A549 (cell line): Measurements from ENCODE around the gene TAS1R3.

Experiments used
- EHMT2 ChIP-seq: fragments of 200-600 bp; sonication (generic); IDR thresholded peaks from 2 replicates; pipeline ENCODE4 v1.6.1; 2016; ENCODE audit warnings: antibody characterized with exemption, low read depth, mild to moderate bottlenecking, moderate library complexity
- EP300 ChIP-seq, 2 experiments: fragments of >200 bp; sonication (Bioruptor Twin); formaldehyde crosslinking; IDR thresholded peaks; 2 replicates in 1 of 2; 3 replicates in 1 of 2; pipeline ENCODE4 v1.6.1; 2016 to 2017
- GATA3 ChIP-seq: IDR thresholded peaks from 2 replicates; pipeline ENCODE4 v1.6.1; 2012; ENCODE audit warnings: borderline replicate concordance
- POLR2A ChIP-seq: IDR thresholded peaks from 2 replicates; pipeline ENCODE4 v1.6.1; 2012; ENCODE audit warnings: mild to moderate bottlenecking, low read length
- RAD21 ChIP-seq, 2 experiments: fragments of >200 bp in 1 of 2; sonication (Bioruptor Twin) in 1 of 2; formaldehyde crosslinking in 1 of 2; IDR thresholded peaks in 1 of 2; conservative IDR thresholded peaks in 1 of 2; 2 replicates in 1 of 2; 3 replicates in 1 of 2; pipeline ENCODE4 v1.6.1; 2012 to 2018; ENCODE audit warnings: inconsistent platforms in 1 of 2
- TF ChIP-seq, protein P1 (sequence below): fragments of >200 bp; sonication (Bioruptor Twin); formaldehyde crosslinking; IDR thresholded peaks from 3 replicates; pipeline ENCODE4 v1.5.1; 2016

DNA sequence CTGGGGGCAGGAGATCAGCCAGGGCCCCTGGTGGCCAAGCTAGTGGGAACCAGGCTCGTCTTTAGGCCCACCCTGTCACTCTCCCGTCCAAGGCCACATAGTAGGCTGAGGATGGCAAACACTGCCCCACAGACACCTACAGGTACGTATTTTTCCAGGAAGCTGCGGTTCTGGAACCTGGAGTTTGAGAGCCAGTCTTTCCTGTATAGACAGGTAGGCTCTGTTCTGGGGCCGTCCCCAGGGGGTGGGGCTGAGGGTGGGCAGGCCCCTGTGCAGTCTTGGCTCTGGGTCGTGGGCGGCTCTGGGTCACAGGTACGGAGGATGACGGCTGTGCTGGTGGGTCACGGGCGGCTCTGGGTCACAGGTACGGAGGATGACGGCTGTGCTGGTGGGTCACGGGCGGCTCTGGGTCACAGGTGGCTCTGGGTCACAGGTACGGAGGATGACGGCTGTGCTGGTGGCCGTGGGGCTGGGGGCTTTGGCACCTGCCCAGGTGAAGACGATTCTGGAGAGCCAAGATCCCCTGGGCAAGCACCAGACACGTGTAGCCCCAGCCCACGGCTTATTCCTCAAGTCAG is 20.5 kb upstream of the TAS1R3 start:
- TF ChIP-seq, protein P1, sequence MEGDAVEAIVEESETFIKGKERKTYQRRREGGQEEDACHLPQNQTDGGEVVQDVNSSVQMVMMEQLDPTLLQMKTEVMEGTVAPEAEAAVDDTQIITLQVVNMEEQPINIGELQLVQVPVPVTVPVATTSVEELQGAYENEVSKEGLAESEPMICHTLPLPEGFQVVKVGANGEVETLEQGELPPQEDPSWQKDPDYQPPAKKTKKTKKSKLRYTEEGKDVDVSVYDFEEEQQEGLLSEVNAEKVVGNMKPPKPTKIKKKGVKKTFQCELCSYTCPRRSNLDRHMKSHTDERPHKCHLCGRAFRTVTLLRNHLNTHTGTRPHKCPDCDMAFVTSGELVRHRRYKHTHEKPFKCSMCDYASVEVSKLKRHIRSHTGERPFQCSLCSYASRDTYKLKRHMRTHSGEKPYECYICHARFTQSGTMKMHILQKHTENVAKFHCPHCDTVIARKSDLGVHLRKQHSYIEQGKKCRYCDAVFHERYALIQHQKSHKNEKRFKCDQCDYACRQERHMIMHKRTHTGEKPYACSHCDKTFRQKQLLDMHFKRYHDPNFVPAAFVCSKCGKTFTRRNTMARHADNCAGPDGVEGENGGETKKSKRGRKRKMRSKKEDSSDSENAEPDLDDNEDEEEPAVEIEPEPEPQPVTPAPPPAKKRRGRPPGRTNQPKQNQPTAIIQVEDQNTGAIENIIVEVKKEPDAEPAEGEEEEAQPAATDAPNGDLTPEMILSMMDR: no peak
- TF ChIP-seq GATA3 (no peak), RAD21 (conservative IDR thresholded peaks at IDR 0.05 in 1 of 2, IDR thresholded peaks at IDR 0.05 in 1 of 2) (no peak), POLR2A (no peak), EP300 (IDR thresholded peaks at IDR 0.05) (no peak), EHMT2 (no peak)
